A549 (cell line): Measurements from ENCODE around the gene ISCU.
"Not testable (repeated sequence)": the region's sequence is repeated elsewhere in the genome, so short reads cannot be mapped to it uniquely, and the experiment has no call there.

Experiments
- BHLHE40 ChIP-seq: IDR thresholded peaks from 2 replicates; pipeline ENCODE4 v1.6.1; 2012; ENCODE audit warnings: low read depth, low read length, inconsistent platforms
- ESRRA ChIP-seq: fragments of 150-350 bp; IDR thresholded peaks from 2 replicates; pipeline ENCODE4 v1.6.1; 2014; ENCODE audit warnings: mild to moderate bottlenecking, low read length, borderline replicate concordance
- FOXS1 ChIP-seq: fragments of 250-450 bp; sonication (Bioruptor Pico); IDR thresholded peaks from 2 replicates; pipeline ENCODE4 v1.5.0; 2020; ENCODE audit warnings: mild to moderate bottlenecking, moderate library complexity
- KDM5A ChIP-seq: fragments of 200-600 bp; sonication (generic); IDR thresholded peaks from 2 replicates; pipeline ENCODE4 v1.6.1; 2016; ENCODE audit warnings: antibody characterized with exemption, mild to moderate bottlenecking
- MAFK ChIP-seq: fragments of 450-650 bp; IDR thresholded peaks from 2 replicates; pipeline ENCODE4 v1.6.1; 2014; ENCODE audit not compliant: partially characterized antibody
- NR3C1 ChIP-seq: fragments of >200 bp; sonication (Bioruptor Twin); formaldehyde crosslinking; IDR thresholded peaks from 3 replicates; pipeline ENCODE4 v1.6.1; 2017
- POLR2A ChIP-seq: IDR thresholded peaks from 2 replicates; pipeline ENCODE4 v1.6.1; 2012; ENCODE audit warnings: mild to moderate bottlenecking, low read length
- RAD21 ChIP-seq, 2 experiments: fragments of >200 bp in 1 of 2; sonication (Bioruptor Twin) in 1 of 2; formaldehyde crosslinking in 1 of 2; IDR thresholded peaks in 1 of 2; conservative IDR thresholded peaks in 1 of 2; 2 replicates in 1 of 2; 3 replicates in 1 of 2; pipeline ENCODE4 v1.6.1; 2012 to 2018; ENCODE audit warnings: inconsistent platforms in 1 of 2
- RFX5 ChIP-seq: fragments of 450-650 bp; IDR thresholded peaks from 2 replicates; pipeline ENCODE4 v1.7.1; 2014; ENCODE audit warnings: antibody characterized with exemption, mild to moderate bottlenecking, moderate library complexity
- TF ChIP-seq, protein P1 (sequence below): fragments of >200 bp; sonication (Bioruptor Twin); formaldehyde crosslinking; IDR thresholded peaks from 3 replicates; pipeline ENCODE4 v1.5.1; 2016
- TF ChIP-seq, protein P2 (sequence below): fragments of 200-600 bp; sonication (generic); IDR thresholded peaks from 2 replicates; pipeline ENCODE4 v1.6.1; 2016; ENCODE audit warnings: antibody characterized with exemption, mild to moderate bottlenecking, moderate library complexity
- TF ChIP-seq, protein P3 (sequence below): IDR thresholded peaks from 2 replicates; pipeline ENCODE4 v1.6.1; 2012; ENCODE audit warnings: low read depth, borderline replicate concordance

DNA sequence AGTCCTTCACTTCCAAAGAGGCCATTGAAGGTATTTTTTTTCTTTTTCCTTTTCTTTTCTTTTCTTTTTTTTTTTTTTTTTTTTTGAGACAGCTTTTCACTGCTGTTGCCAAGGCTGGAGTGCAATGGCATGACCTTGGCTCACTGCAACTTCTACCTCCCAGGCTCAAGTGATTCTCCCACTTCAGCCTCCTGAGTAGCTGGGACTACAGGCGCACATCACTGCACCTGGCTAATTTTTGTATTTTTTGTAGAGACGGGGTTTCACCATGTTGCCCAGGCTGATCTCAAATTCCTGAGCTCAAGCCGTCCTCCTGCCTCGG, 56.5 kb downstream of the ISCU start:
- TF ChIP-seq, protein P1, sequence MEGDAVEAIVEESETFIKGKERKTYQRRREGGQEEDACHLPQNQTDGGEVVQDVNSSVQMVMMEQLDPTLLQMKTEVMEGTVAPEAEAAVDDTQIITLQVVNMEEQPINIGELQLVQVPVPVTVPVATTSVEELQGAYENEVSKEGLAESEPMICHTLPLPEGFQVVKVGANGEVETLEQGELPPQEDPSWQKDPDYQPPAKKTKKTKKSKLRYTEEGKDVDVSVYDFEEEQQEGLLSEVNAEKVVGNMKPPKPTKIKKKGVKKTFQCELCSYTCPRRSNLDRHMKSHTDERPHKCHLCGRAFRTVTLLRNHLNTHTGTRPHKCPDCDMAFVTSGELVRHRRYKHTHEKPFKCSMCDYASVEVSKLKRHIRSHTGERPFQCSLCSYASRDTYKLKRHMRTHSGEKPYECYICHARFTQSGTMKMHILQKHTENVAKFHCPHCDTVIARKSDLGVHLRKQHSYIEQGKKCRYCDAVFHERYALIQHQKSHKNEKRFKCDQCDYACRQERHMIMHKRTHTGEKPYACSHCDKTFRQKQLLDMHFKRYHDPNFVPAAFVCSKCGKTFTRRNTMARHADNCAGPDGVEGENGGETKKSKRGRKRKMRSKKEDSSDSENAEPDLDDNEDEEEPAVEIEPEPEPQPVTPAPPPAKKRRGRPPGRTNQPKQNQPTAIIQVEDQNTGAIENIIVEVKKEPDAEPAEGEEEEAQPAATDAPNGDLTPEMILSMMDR: not testable (repeated sequence)
- TF ChIP-seq MAFK; RAD21 (conservative IDR thresholded peaks at IDR 0.05 in 1 of 2, IDR thresholded peaks at IDR 0.05 in 1 of 2); FOXS1 (CRISPR knock-in tag); NR3C1; BHLHE40; POLR2A; ESRRA; RFX5; KDM5A: not testable (repeated sequence)
- TF ChIP-seq, protein P2, sequence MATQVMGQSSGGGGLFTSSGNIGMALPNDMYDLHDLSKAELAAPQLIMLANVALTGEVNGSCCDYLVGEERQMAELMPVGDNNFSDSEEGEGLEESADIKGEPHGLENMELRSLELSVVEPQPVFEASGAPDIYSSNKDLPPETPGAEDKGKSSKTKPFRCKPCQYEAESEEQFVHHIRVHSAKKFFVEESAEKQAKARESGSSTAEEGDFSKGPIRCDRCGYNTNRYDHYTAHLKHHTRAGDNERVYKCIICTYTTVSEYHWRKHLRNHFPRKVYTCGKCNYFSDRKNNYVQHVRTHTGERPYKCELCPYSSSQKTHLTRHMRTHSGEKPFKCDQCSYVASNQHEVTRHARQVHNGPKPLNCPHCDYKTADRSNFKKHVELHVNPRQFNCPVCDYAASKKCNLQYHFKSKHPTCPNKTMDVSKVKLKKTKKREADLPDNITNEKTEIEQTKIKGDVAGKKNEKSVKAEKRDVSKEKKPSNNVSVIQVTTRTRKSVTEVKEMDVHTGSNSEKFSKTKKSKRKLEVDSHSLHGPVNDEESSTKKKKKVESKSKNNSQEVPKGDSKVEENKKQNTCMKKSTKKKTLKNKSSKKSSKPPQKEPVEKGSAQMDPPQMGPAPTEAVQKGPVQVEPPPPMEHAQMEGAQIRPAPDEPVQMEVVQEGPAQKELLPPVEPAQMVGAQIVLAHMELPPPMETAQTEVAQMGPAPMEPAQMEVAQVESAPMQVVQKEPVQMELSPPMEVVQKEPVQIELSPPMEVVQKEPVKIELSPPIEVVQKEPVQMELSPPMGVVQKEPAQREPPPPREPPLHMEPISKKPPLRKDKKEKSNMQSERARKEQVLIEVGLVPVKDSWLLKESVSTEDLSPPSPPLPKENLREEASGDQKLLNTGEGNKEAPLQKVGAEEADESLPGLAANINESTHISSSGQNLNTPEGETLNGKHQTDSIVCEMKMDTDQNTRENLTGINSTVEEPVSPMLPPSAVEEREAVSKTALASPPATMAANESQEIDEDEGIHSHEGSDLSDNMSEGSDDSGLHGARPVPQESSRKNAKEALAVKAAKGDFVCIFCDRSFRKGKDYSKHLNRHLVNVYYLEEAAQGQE: not testable (repeated sequence)
- TF ChIP-seq, protein P3, sequence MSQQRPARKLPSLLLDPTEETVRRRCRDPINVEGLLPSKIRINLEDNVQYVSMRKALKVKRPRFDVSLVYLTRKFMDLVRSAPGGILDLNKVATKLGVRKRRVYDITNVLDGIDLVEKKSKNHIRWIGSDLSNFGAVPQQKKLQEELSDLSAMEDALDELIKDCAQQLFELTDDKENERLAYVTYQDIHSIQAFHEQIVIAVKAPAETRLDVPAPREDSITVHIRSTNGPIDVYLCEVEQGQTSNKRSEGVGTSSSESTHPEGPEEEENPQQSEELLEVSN: not testable (repeated sequence)
